ENCODE results near the gene RAD50.

RAD50 gene

GRCh38 chr5:132639706-132640130 is 82.9 kb downstream of the RAD50 start:
- no peak for DNase-seq

DNA sequence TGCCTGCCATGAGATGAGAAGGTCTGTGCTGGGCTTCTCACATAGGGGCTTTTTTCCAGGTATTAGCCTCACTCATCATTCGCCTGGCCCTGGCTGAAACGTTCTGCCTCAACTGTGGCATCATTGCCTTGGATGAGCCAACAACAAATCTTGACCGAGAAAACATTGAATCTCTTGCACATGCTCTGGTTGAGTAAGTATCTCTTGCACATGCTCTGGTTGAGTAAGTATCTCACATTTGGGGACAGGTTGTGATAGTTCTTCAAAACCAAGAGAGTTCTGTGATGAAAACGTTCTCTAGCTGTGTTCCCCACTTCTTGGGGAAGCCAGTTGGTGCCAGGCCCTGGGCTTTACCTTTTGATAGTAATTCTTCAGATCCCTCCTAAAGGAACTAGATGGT is 83.8 kb downstream of the RAD50 start:
- no peak for DNase-seq

DNA sequence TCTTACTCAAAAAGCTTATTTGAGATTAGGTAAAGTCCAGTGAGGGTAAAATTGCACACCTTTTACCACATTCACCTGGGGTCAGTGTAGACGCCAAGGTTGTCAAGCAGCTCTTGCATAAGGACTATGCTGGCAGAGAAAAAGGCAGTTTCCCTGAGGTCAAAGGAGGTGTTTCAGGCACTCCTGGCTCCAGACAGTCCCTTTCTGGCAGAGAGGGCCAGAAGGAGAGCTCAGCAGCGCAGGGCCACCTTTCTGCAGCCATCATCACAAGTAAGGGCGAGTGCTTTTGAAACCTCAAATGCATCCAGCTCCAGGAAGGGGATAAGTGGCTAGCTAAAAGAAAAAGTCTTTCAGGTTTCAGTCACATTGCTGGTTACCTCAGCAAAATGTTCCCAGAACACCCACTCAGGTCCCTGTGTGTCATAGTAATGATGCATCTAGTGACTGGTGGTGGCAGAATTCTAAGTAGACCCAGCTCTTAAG is 84.5 kb downstream of the RAD50 start:
- no peak for DNase-seq

DNA sequence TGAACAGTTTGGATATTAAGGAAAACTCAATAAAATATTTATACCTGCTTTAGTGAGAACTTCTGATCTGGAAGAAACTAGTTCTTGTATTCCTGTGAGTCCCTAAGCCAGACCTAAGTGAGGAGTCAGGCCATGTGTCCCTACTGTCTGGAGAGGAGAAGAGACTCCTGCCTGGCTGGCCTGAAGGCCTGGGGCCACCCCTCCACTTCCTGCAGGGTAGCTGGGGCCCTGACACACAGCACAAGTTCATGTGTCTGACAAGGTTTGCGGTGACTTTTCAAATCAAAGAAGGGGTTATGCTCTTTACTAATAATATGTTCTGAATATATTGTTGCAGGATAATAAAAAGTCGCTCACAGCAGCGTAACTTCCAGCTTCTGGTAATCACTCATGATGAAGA is 85.1 kb downstream of the RAD50 start:
- no peak for DNase-seq

DNA sequence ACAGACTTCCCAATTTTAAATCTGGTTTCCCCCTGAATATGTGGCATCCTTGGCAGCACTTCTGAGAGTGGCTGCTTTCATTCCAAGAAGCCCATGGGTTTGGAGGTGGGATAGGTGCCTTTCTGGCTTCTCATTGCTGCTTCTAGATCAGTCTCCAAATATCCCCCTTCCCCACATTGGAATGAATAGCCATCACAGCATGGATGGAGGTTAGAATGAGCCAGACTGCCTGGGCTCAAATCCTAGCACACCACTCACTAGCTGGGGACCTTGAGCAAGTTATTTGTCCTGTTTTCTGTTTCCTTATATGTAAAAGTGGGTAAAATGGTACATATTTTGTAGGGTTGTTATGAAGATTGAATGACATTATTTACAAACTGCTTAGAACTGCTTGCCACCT is 87.4 kb downstream of the RAD50 start:
- no peak for DNase-seq

GRCh38 chr5:132646583-132647266 is 89.9 kb downstream of the RAD50 start:
- no peak for DNase-seq

GRCh38 chr5:132647473-132647872 is 90.7 kb downstream of the RAD50 start:
- DNase-seq = no peak

GRCh38 chr5:132648355-132648754 is 91.6 kb downstream of the RAD50 start:
- no peak for DNase-seq

DNA sequence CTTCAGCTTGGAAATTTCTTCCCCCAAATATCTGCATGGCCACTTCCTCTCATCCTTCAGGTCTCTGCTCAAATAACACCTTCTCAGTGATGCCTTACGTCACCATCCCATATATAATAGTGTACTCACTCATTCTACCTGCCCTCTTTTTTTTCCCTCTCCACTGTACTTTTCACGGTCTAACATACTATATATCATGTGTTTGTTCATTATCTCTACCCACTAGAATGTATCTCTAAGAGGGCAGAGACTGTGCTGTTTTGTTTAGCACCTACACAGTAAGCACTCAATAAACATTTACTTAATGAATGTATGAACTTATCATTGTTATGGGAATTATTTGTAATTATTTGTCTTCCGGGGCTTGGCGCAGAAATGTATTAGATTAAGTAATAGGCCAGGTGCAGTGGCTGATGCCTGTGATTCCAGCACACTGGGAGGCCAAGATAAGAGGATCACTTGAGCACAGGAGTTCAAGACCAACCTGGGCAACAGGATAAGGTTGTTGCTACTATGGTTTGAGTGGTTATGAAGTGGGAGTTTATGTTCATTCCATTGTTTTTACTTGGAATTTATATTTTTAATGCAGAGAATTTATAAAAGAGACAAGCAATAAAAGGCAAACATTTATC is 95.2 kb downstream of the RAD50 start:
- DNase-seq = no peak

GRCh38 chr5:132653716-132654115 is 96.9 kb downstream of the RAD50 start:
- DNase-seq = no peak

DNA sequence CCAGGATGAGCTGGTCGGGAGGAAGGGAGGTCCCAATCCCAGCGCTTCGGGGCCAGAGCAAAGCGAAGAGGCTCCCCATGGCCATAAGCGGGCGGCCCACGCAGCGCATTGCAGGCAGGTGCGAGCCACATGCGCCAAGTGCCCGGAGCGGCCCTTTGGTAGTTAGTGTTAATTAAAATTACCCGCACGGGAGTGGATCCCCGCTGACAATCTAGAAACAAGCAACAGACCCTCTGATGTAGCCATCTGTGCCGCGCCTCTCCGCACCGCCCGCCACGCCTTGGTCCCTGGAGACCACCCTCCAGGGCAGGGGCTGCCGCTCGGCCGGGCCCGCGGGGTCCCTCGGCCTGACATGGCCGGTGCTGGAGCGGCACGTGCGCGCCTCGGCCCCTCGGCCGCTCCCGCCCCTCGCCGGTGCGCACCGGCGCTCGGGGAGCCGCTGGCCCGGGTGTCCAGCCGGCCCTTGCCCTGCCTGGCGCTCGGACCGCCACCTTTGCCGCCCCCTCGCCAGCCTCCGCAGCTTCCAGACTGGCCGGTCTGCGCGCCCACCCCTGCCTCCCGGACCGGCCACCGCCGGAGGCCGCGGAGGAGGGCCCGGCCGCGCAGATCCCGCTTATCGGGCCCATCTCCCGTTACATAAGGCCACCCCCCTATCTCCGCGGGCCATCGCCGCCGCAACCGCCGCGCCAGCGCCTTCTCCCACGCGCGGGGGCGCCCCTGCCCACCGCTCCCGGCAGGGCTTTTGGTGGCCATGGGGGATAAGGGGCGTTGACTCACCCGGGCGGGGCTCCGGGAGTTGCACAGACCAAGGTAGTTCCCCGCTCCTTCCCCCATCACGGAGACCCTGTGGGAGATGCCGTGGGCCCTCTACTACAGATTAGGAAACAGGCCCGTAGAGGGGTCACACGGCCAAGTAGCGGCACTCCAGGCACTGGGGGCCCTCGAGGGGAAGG is 99.3 kb downstream of the RAD50 start:
- DNase-seq = no peak

- DNase-seq = no peak
These were observed 100.1 kb downstream of the RAD50 start for GRCh38 chr5:132656774-132657355.

GRCh38 chr5:132657676-132658380 is 101.1 kb downstream of the RAD50 start, which contains the start of gene IL13:
Gene IL13 (plus strand): TSS chr5:132658173. CDS start chr5:132658187, 14 bp downstream.
- no peak for DNase-seq

GRCh38 chr5:132658381-132659302 is 101.9 kb downstream of the RAD50 start:
- DNase-seq = no peak

DNA sequence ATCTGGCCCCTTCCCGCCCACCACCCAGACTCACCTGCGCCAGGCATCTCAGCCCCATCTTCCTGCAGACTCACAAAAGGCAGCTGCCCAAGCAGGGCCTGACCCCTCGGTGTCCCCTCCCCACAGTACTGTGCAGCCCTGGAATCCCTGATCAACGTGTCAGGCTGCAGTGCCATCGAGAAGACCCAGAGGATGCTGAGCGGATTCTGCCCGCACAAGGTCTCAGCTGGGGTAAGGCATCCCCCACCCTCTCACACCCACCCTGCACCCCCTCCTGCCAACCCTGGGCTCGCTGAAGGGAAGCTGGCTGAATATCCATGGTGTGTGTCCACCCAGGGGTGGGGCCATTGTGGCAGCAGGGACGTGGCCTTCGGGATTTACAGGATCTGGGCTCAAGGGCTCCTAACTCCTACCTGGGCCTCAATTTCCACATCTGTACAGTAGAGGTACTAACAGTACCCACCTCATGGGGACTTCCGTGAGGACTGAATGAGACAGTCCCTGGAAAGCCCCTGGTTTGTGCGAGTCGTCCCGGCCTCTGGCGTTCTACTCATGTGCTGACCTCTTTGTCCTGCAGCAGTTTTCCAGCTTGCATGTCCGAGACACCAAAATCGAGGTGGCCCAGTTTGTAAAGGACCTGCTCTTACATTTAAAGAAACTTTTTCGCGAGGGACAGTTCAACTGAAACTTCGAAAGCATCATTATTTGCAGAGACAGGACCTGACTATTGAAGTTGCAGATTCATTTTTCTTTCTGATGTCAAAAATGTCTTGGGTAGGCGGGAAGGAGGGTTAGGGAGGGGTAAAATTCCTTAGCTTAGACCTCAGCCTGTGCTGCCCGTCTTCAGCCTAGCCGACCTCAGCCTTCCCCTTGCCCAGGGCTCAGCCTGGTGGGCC is 103.1 kb downstream of the RAD50 start:
- DNase-seq = no peak

DNA sequence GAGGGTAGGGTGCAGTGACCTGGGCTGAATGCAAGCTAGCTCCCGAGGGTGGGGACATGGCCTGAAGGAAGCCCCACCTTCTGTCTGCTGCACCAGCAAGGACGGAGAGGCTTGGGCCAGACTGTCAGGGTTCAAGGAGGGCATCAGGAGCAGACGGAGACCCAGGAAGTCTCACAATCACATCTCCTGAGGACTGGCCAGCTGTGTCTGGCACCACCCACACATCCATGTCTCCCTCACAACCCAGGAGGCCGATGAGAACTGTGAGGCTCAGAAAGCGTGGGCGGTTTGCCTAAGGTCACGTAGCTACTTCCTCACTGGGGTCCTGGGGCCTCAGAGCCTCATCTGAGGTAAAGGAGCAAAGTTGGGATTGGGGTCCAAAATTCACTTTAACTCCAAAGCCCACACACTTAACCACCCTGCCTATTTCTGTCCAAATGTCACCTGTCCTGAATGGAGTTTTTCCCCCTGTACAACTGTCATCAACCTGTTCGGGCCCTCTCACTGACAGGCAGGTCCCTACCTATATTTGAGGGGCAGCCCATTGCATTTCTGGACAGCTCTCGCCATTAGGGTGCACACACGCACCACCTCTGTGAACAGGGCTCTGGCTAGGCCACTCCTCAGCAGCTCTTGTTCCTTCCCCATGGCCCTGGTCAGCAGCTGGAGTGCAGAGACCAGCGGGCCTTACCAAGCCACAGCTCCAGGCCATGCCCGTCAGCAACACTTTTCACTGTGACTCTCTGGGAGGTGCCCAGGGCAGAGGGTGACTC is 104.6 kb downstream of the RAD50 start:
- DNase-seq = no peak

DNA sequence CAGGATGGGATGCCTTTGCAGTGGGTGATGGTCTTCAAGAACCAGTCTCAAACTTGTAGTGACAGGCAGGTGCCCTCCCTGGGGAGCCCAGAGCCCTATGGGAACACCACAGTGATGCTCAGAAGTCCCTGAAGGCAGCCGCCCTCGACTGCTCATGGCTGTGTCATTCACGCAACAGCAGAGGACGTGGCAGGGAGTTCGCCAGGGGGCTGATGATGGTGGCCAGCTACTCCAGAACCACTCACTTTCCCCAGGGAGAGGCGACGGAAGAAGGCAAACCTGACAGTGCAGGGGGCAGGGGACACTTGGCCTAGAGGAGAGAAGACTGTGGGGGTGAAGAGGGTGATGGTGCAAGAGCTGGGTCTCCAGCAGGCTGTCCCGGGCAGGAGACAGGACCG is 105.2 kb downstream of the RAD50 start:
- DNase-seq = no peak

- peak; percentile 9 for DNase-seq
These were observed 106.4 kb downstream of the RAD50 start for GRCh38 chr5:132662925-132663770.

All from NCI-H2107 (cell line).